ENCODE results near the gene CHCHD10.
A peak's percentile ranks its signal among the peaks of the same experiment; 100 is the strongest.

CHCHD10 gene

DNA sequence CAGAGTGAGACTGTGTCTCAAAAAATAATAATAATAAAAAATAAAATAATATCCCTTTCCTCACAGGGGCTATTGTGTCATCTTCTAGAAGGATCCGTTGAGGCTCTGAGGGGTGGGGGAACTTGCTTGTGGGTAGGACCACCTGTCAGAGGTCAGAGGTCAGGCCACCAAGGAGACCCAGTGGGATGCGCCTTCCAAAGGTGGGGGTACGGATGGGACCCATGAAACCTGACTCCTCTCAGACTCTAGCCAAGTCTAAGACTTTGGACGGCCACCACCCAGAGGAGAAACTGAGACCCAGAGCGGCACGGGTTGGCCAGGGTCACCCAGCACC lies 4.5 kb upstream of the CHCHD10 start:
- H3K27ac ChIP-seq (ENCODE audit: low read length), result no peak overlapping the region

DNA sequence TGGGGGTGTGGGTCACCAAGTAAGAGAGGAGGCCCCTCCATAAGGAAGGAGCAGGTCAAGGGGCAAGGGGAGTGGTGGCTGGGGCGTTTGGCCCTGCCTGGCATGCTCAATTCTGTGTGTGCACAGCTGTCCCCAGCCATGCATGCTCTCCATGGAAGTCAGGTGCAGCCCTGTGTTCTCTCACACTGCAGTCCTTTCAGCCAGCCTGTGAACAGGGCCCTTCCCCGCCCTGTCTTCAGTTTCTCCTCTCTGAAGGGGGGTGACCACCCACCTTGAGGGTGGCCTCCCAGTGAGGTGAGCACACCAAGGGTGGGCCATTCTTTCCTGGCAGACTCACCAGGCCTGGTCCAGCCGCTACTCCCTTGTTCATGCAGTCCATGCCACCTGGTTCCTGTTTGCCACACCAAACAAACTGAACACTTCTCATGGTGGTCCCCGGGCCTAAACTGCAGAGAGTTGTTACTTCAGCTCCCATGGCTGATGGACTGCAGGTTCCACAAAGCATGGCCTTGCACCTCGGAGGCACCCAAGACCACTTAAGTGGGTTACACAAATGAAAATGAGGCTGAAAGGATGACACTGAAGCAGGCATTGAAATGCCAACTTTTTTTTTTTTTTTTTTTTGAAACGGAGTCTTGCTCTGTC lies 1.7 kb upstream of the CHCHD10 start:
- H3K36me3 ChIP-seq (ENCODE audit: insufficient read depth, low read length), result no peaks in the 10 kb centered on the region; the same call in 1 of the 2 replicates
- H4K20me1 ChIP-seq (ENCODE audit: insufficient read depth, low read length), result no peaks in the 10 kb centered on the region
- no peak overlapping the region for H3K9ac ChIP-seq (ENCODE audit: low read depth, low read length)
- DNase-seq, result no peak
- no peaks in the 10 kb centered on the region for H3K79me2 ChIP-seq (ENCODE audit: insufficient read depth, low read length)
- no peak overlapping the region for H2AFZ ChIP-seq (ENCODE audit: low read depth, low read length)
- no peak for ATAC-seq (ENCODE audit: insufficient read depth, low read depth)
- H3K4me1 ChIP-seq (ENCODE audit: insufficient read depth, low read length), result peaks cover 28% of the 10 kb centered on the region
- H3K4me3 ChIP-seq (ENCODE audit: low read depth in 1 of 2, low read length in 2 of 2), result no peak overlapping the region
- no peaks in the 10 kb centered on the region for H3K9me3 ChIP-seq (ENCODE audit: insufficient read depth, low read length, severe bottlenecking)
- TF ChIP-seq EZH2 (IDR thresholded peaks at IDR 0.05; ENCODE audit: borderline replicate concordance, low read depth, low read length, severe bottlenecking), result no peak
- TF ChIP-seq, protein P1, sequence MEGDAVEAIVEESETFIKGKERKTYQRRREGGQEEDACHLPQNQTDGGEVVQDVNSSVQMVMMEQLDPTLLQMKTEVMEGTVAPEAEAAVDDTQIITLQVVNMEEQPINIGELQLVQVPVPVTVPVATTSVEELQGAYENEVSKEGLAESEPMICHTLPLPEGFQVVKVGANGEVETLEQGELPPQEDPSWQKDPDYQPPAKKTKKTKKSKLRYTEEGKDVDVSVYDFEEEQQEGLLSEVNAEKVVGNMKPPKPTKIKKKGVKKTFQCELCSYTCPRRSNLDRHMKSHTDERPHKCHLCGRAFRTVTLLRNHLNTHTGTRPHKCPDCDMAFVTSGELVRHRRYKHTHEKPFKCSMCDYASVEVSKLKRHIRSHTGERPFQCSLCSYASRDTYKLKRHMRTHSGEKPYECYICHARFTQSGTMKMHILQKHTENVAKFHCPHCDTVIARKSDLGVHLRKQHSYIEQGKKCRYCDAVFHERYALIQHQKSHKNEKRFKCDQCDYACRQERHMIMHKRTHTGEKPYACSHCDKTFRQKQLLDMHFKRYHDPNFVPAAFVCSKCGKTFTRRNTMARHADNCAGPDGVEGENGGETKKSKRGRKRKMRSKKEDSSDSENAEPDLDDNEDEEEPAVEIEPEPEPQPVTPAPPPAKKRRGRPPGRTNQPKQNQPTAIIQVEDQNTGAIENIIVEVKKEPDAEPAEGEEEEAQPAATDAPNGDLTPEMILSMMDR (IDR thresholded peaks at IDR 0.05; ENCODE audit: borderline replicate concordance, extremely low read depth, low read length, poor library complexity, severe bottlenecking), result no peak
- H3K27me3 ChIP-seq (ENCODE audit: insufficient read depth, low read length, poor library complexity), result no peaks in the 10 kb centered on the region
- H3K4me2 ChIP-seq (ENCODE audit: insufficient read depth, low read length), result no peak overlapping the region
- no peak overlapping the region for H3K27ac ChIP-seq (ENCODE audit: low read length)

More for the DNA sequence above, 4.5 kb upstream of the CHCHD10 start:
- Histone ChIP-seq H3K4me2 (ENCODE audit: insufficient read depth, low read length) (peak overlapping the region; percentile 63), H3K9ac (ENCODE audit: low read depth, low read length) (no peak overlapping the region), H3K36me3 (ENCODE audit: insufficient read depth, low read length) (no peaks in the 10 kb centered on the region), H3K4me3 (ENCODE audit: low read depth in 1 of 2, low read length in 2 of 2) (peak overlapping the region in 1 of 2 experiments; percentile 37; a peak in 1 of 4 replicates), H3K4me1 (ENCODE audit: insufficient read depth, low read length) (peaks cover 19% of the 10 kb centered on the region), H3K9me3 (ENCODE audit: insufficient read depth, low read length, severe bottlenecking) (no peaks in the 10 kb centered on the region), H3K79me2 (ENCODE audit: insufficient read depth, low read length) (no peaks in the 10 kb centered on the region), H3K27me3 (ENCODE audit: insufficient read depth, low read length, poor library complexity) (no peaks in the 10 kb centered on the region), H2AFZ (ENCODE audit: low read depth, low read length) (peak overlapping the region; percentile 62), H4K20me1 (ENCODE audit: insufficient read depth, low read length) (no peaks in the 10 kb centered on the region)
- TF ChIP-seq EZH2 (IDR thresholded peaks at IDR 0.05; ENCODE audit: borderline replicate concordance, low read depth, low read length, severe bottlenecking), result no peak
- TF ChIP-seq, protein P1 (IDR thresholded peaks at IDR 0.05; ENCODE audit: borderline replicate concordance, extremely low read depth, low read length, poor library complexity, severe bottlenecking), result no peak
- DNase-seq (no peak), ATAC-seq (ENCODE audit: insufficient read depth, low read depth) (no peak)

DNA sequence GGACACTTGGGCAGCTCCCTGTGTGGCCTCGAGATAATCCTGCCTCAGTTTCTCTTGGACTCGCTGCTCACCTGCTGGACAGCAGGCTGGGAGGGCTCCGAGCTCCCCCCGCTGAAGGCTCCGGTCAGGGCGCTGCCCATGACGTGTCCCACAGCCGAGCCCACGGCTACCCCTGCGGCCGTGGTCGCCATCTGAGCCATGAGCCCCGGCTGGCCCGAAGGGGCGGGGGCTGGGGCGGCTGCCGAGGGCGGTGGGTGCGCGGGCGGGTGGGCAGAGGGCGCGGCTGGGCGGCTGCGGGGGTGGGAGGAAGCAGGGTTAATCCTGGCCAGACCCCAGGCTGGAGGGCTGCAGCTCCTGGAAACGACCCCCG lies 484 bp downstream of the CHCHD10 start:
- Histone ChIP-seq H3K4me2 (ENCODE audit: insufficient read depth, low read length) (peak overlapping the region; percentile 91), H3K79me2 (ENCODE audit: insufficient read depth, low read length) (no peaks in the 10 kb centered on the region), H3K9me3 (ENCODE audit: insufficient read depth, low read length, severe bottlenecking) (no peaks in the 10 kb centered on the region), H4K20me1 (ENCODE audit: insufficient read depth, low read length) (no peaks in the 10 kb centered on the region), H3K9ac (ENCODE audit: low read depth, low read length) (peak overlapping the region; percentile 64), H3K36me3 (ENCODE audit: insufficient read depth, low read length) (no peaks in the 10 kb centered on the region; the same call in 1 of the 2 replicates), H3K4me1 (ENCODE audit: insufficient read depth, low read length) (peaks cover 37% of the 10 kb centered on the region), H2AFZ (ENCODE audit: low read depth, low read length) (peak overlapping the region; percentile 87), H3K27me3 (ENCODE audit: insufficient read depth, low read length, poor library complexity) (no peaks in the 10 kb centered on the region), H3K4me3 (ENCODE audit: low read depth in 1 of 2, low read length in 2 of 2) (peak overlapping the region; percentile 27 to 89; a peak in 3 of 4 replicates), H3K27ac (ENCODE audit: low read length) (peak overlapping the region; percentile 50; the same call in 1 of the 2 replicates)
- ATAC-seq (ENCODE audit: insufficient read depth, low read depth) (no peak; the same call in 2 of the 3 replicates), DNase-seq (no peak)
- TF ChIP-seq EZH2 (IDR thresholded peaks at IDR 0.05; ENCODE audit: borderline replicate concordance, low read depth, low read length, severe bottlenecking), result no peak
- TF ChIP-seq, protein P1 (IDR thresholded peaks at IDR 0.05; ENCODE audit: borderline replicate concordance, extremely low read depth, low read length, poor library complexity, severe bottlenecking), result no peak
